IMR-90 (cell line): ENCODE measurements around the gene RNF4. TPM values are rescaled to one million over a fixed set of nuclear protein-coding genes. Genes with fewer than 3 reads are reported as not detected.

ENCODE experiments used
- ATAC-seq: fragments of 200-7000 bp; cut with Tn5 transposase; 2 replicates; pipeline ENCODE4 v1.9.1; 2020; ENCODE audit warnings: low read depth, mild to moderate bottlenecking, moderate library complexity
- BruUV-seq: library from RNA; stranded (reverse); fragments of 400-500 nt; replicated peaks from 2 replicates; lab custom pipeline; 2021; lab: Mats Ljungman, UMichigan
- CTCF ChIA-PET: fragments of 300-600 bp; formaldehyde crosslinking; extraction: SDS; loops from one replicate; lab custom pipeline; 2021; ENCODE audit warnings: antibody characterized with exemption; lab: Yijun Ruan, JAX
- POLR2A ChIA-PET: fragments of 300-600 bp; sonication (Branson Sonifier 250); formaldehyde crosslinking; loops from one replicate; lab custom pipeline; 2022; ENCODE audit warnings: antibody characterized with exemption; ENCODE audit not compliant: unreplicated experiment; lab: Charles Lee
- DNase-seq: peaks from one replicate; pipeline ENCODE4 v3.0.0; 2013
- H2AFZ ChIP-seq: replicated peaks from 2 replicates; pipeline ENCODE3; 2013; ENCODE audit warnings: low read length, mild to moderate bottlenecking; ENCODE audit not compliant: poor library complexity
- H2AK5ac ChIP-seq: 2 replicates; pipeline ENCODE4 v1.6.1; 2013; ENCODE audit warnings: low read depth, low read length, inconsistent platforms
- H2AK9ac ChIP-seq: replicated peaks from 2 replicates; pipeline ENCODE3; 2013; ENCODE audit warnings: mild to moderate bottlenecking, low read depth, low read length, moderate library complexity; ENCODE audit not compliant: poor library complexity
- H2BK120ac ChIP-seq: 2 replicates; pipeline ENCODE4 v1.6.1; 2013; ENCODE audit warnings: low read depth, low read length, inconsistent platforms
- H2BK15ac ChIP-seq: 3 replicates; pipeline ENCODE4 v1.6.1; 2013; ENCODE audit warnings: low read depth, low read length, inconsistent platforms
- H2BK20ac ChIP-seq: 2 replicates; pipeline ENCODE4 v1.6.1; 2013; ENCODE audit warnings: low read depth, mild to moderate bottlenecking, inconsistent platforms, low read length, moderate library complexity
- H2BK5ac ChIP-seq: 2 replicates; pipeline ENCODE4 v1.6.1; 2013; ENCODE audit warnings: mild to moderate bottlenecking, low read depth, low read length, inconsistent platforms; ENCODE audit not compliant: poor library complexity, severe bottlenecking
- H3K14ac ChIP-seq: replicated peaks from 2 replicates; pipeline ENCODE4 v1.6.1; 2013; ENCODE audit warnings: low read depth, low read length, inconsistent platforms
- H3K18ac ChIP-seq: 2 replicates; pipeline ENCODE4 v1.6.1; 2013; ENCODE audit warnings: low read depth, low read length, control low read depth
- H3K23ac ChIP-seq: 2 replicates; pipeline ENCODE4 v1.6.1; 2013; ENCODE audit warnings: low read depth, low read length, inconsistent platforms
- H3K27ac ChIP-seq: 2 replicates; pipeline ENCODE4 v1.5.1; 2013; ENCODE audit warnings: mild to moderate bottlenecking, control low read depth, low read length; ENCODE audit not compliant: insufficient read depth
- H3K27me3 ChIP-seq: 2 replicates; pipeline ENCODE4 v1.6.1; 2013; ENCODE audit warnings: low read length; ENCODE audit not compliant: control insufficient read depth, insufficient read depth
- H3K36me3 ChIP-seq: 2 replicates; pipeline ENCODE4 v1.6.1; 2013; ENCODE audit warnings: low read length, mixed read lengths; ENCODE audit not compliant: control insufficient read depth, insufficient read depth
- H3K4ac ChIP-seq: 2 replicates; pipeline ENCODE4 v1.6.1; 2013; ENCODE audit warnings: low read depth, low read length, inconsistent platforms
- H3K4me1 ChIP-seq: 2 replicates; pipeline ENCODE4 v1.6.1; 2013; ENCODE audit warnings: low read length, mixed read lengths; ENCODE audit not compliant: control insufficient read depth, insufficient read depth
- H3K4me2 ChIP-seq: 2 replicates; pipeline ENCODE4 v1.6.1; 2013; ENCODE audit warnings: low read depth, mild to moderate bottlenecking, control low read depth, low read length, moderate library complexity
- H3K4me3 ChIP-seq: 2 replicates; pipeline ENCODE4 v1.5.1; 2013; ENCODE audit warnings: low read depth, mild to moderate bottlenecking, control low read depth, low read length, moderate library complexity; ENCODE audit not compliant: insufficient read depth
- H3K56ac ChIP-seq: 2 replicates; pipeline ENCODE4 v1.6.1; 2013; ENCODE audit warnings: low read length, inconsistent platforms; ENCODE audit not compliant: insufficient read depth; ENCODE audit errors: extremely low read depth
- H3K79me1 ChIP-seq, 2 experiments: 2 replicates each; pipeline ENCODE4 v1.6.1; 2013; ENCODE audit warnings: low read length in 2 of 2, inconsistent platforms in 1 of 2, low read depth in 1 of 2
- H3K9ac ChIP-seq: 2 replicates; pipeline ENCODE4 v1.6.1; 2013; ENCODE audit warnings: low read depth, low read length, control low read depth
- H3K9me1 ChIP-seq: 2 replicates; pipeline ENCODE4 v1.6.1; 2013; ENCODE audit warnings: low read length, inconsistent platforms; ENCODE audit not compliant: insufficient read depth
- H3K9me3 ChIP-seq: 2 replicates; pipeline ENCODE4 v1.6.1; 2013; ENCODE audit warnings: low read length; ENCODE audit not compliant: control insufficient read depth, insufficient read depth
- H4K20me1 ChIP-seq: 2 replicates; pipeline ENCODE4 v1.6.1; 2013; ENCODE audit warnings: low read length, inconsistent platforms; ENCODE audit not compliant: insufficient read depth
- H4K5ac ChIP-seq: 2 replicates; pipeline ENCODE4 v1.6.1; 2013; ENCODE audit warnings: mild to moderate bottlenecking, low read depth, low read length, control low read depth
- H4K8ac ChIP-seq, 2 experiments: 2 replicates each; pipeline ENCODE4 v1.6.1; 2013; ENCODE audit warnings: low read depth in 2 of 2, low read length in 2 of 2, control low read depth in 1 of 2, inconsistent platforms in 1 of 2
- H4K91ac ChIP-seq: 2 replicates; pipeline ENCODE4 v1.6.1; 2013; ENCODE audit warnings: low read depth, low read length, inconsistent platforms; ENCODE audit not compliant: insufficient read depth
- CHD1 ChIP-seq: IDR thresholded peaks from 2 replicates; pipeline ENCODE4 v1.6.1; 2012; ENCODE audit warnings: low read depth, low read length, improper control_type of control experiment
- MXI1 ChIP-seq: IDR thresholded peaks from 2 replicates; pipeline ENCODE4 v1.6.1; 2012; ENCODE audit warnings: low read depth, mild to moderate bottlenecking, low read length, moderate library complexity, borderline replicate concordance
- SMC3 ChIP-seq: fragments of 150-350 bp; IDR thresholded peaks from 2 replicates; pipeline ENCODE4 v1.6.1; 2016; ENCODE audit warnings: low read depth, mild to moderate bottlenecking, antibody characterized with exemption, low read length, moderate library complexity
- WGBS, 2 experiments: methylation state at CpG; one replicate each; pipeline versions ENCODE4 v1.1.5 to v1.1.7; 2013; ENCODE audit warnings: missing lambda C conversion rate in 2 of 2; ENCODE audit not compliant: insufficient read length in 1 of 2; ENCODE audit errors: extremely low coverage in 2 of 2; 5-methylcytosine and 5-hydroxymethylcytosine counted together
- dilution Hi-C: fragments of 300-500 bp; cut with HindIII; formaldehyde crosslinking; loops from one replicate; pipeline ENCODE4 v1.14.3; 2018; ENCODE audit warnings: low sequenced_read_pairs; ENCODE audit not compliant: unreplicated experiment
- in situ Hi-C: fragments of 300-500 bp; cut with MboI; formaldehyde crosslinking; loops from 3 replicates; pipeline ENCODE4 v1.14.3; 2019; ENCODE audit warnings: low sequenced_read_pairs, inconsistent platforms, mixed read lengths
- intact Hi-C: fragments of 100-400 bp; cut with micrococcal nuclease; formaldehyde crosslinking; loops from 2 replicates; pipeline ENCODE4 v1.10.0; 2022
- polyA plus RNA-seq, 3 experiments: library from polyadenylated mRNA; depleted of rRNA; stranded (reverse); fragments of >200 nt; gene quantifications; 2 replicates each; pipeline ENCODE4 v1.2.3, GENCODE V29; 2012; ENCODE audit warnings: low replicate concordance in 1 of 3
- total RNA-seq: library from RNA; depleted of rRNA; stranded (reverse); fragments of >200 nt; gene quantifications from 2 replicates; pipeline ENCODE4 v1.2.3, GENCODE V29; 2012

Gene RNF4
- total and polyA plus RNA-seq, 2 of the 4 experiments (the other 2 are of a cell fraction), result 63.8 to 73.8 TPM

DNA sequence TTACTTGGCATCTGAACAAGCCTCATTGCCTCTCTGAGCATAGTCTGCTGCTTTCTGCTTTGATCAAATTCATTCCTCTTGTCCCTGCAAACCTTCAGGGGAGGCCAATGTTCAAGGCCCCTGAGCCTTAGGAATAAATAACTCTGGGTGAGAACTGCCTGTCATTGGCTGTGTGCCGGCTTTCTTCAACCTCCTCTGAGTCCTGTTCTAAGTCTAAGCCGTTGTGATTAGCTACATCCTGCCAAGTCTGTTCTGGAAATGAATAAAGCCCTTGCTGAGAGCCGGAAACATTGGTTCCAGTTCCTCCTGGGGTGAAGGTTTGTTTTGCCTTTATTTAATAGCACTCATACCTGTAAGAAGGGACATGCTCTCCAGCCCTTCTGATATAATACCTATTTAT is 13.8 kb downstream of the RNF4 start:
- Histone ChIP-seq H2AK9ac (no peak overlapping the region), H3K4me1 (peaks cover 3% of the 10 kb centered on the region; the same call in 1 of the 2 replicates), H3K4me3 (no peak overlapping the region), H3K14ac (no peak overlapping the region), H2BK15ac (no peak overlapping the region), H4K20me1 (peaks cover 99% of the 10 kb centered on the region), H3K27ac (no peak overlapping the region), H3K9ac (no peak overlapping the region), H2BK5ac (no peak overlapping the region), H3K9me1 (peaks cover 44% of the 10 kb centered on the region), H3K36me3 (peaks cover 6% of the 10 kb centered on the region; the same call in 1 of the 2 replicates), H4K5ac (no peak overlapping the region), H3K4me2 (no peak overlapping the region), H3K4ac (no peak overlapping the region), H2AK5ac (no peak overlapping the region), H3K27me3 (no peaks in the 10 kb centered on the region), H3K79me1 (peaks cover 2 to 77% of the 10 kb centered on the region in 2 experiments), H3K18ac (no peak overlapping the region), H3K9me3 (no peaks in the 10 kb centered on the region), H4K8ac (no peak overlapping the region), H2AFZ (no peak overlapping the region), H3K56ac (no peak overlapping the region), H3K23ac (no peak overlapping the region), H2BK20ac (no peak overlapping the region), H2BK120ac (no peak overlapping the region), H4K91ac (no peak overlapping the region)
- WGBS, 2 experiments, result no CpG with 5 or more reads among the region's 3 CpGs
- ATAC-seq (peak; percentile 41), DNase-seq (peak; percentile 35)
- dilution Hi-C loops, result no loop called here
- ChIA-PET POLR2A (no interaction called here), CTCF (no interaction called here)
- intact Hi-C loops, result no loop called here
- no TSS peak for BruUV-seq
- TF ChIP-seq CHD1 (no peak), MXI1 (no peak), SMC3 (no peak)
- in situ Hi-C loops, result no loop called here
